Measurements from ENCODE around the gene TRIM28.
A peak's percentile ranks its signal among the peaks of the same experiment; 100 is the strongest.

The TRIM28 gene

GRCh38 chr19:58547323-58548312 is 3.8 kb downstream of the TRIM28 start:
- no peak for DNase-seq (ENCODE audit: low spot score in 2 of 2)
- peaks cover 6% of the 10 kb centered on the region for H3K27me3 Mint-ChIP-seq
- H3K36me3 Mint-ChIP-seq (ENCODE audit: insufficient read depth), result peaks cover 60% of the 10 kb centered on the region
- H3K27ac Mint-ChIP-seq (ENCODE audit: low read depth), result peak overlapping the region; percentile 44
- no peaks in the 10 kb centered on the region for H3K9me3 Mint-ChIP-seq
- H3K4me3 Mint-ChIP-seq, result no peak overlapping the region
- no peak for ATAC-seq (replicated peaks; ENCODE audit: extremely low read depth, poor library complexity, severe bottlenecking)
- H3K4me1 Mint-ChIP-seq, result peaks cover 35% of the 10 kb centered on the region

- peaks cover 39% of the 10 kb centered on the region for H3K4me1 Mint-ChIP-seq
- peak overlapping the region; percentile 53 for H3K27ac Mint-ChIP-seq (ENCODE audit: low read depth)
- H3K27me3 Mint-ChIP-seq, result no peaks in the 10 kb centered on the region
- ATAC-seq (replicated peaks; ENCODE audit: extremely low read depth, poor library complexity, severe bottlenecking) (no peak), DNase-seq (ENCODE audit: low spot score in 2 of 2) (no peak)
- H3K36me3 Mint-ChIP-seq (ENCODE audit: insufficient read depth), result peaks cover 59% of the 10 kb centered on the region
- no peak overlapping the region for H3K4me3 Mint-ChIP-seq
- H3K9me3 Mint-ChIP-seq, result no peaks in the 10 kb centered on the region
These were observed 5.2 kb downstream of the TRIM28 start for GRCh38 chr19:58548859-58549663.

- DNase-seq (ENCODE audit: low spot score in 2 of 2), result no peak
- Mint-ChIP-seq H3K27me3 (no peaks in the 10 kb centered on the region), H3K36me3 (ENCODE audit: insufficient read depth) (peaks cover 60% of the 10 kb centered on the region), H3K4me1 (peaks cover 43% of the 10 kb centered on the region), H3K9me3 (no peaks in the 10 kb centered on the region), H3K4me3 (no peak overlapping the region), H3K27ac (ENCODE audit: low read depth) (peak overlapping the region; percentile 53)
- no peak for ATAC-seq (replicated peaks; ENCODE audit: extremely low read depth, poor library complexity, severe bottlenecking)
These were observed 5.9 kb downstream of the TRIM28 start for GRCh38 chr19:58549664-58550361.

GRCh38 chr19:58550362-58551122 is 6.7 kb downstream of the TRIM28 start:
- peaks cover 59% of the 10 kb centered on the region for H3K36me3 Mint-ChIP-seq (ENCODE audit: insufficient read depth)
- DNase-seq (ENCODE audit: low spot score in 2 of 2), result no peak
- H3K4me1 Mint-ChIP-seq, result peaks cover 42% of the 10 kb centered on the region
- no peak for ATAC-seq (replicated peaks; ENCODE audit: extremely low read depth, poor library complexity, severe bottlenecking)
- peak overlapping the region; percentile 8 for H3K27ac Mint-ChIP-seq (ENCODE audit: low read depth)
- no peaks in the 10 kb centered on the region for H3K27me3 Mint-ChIP-seq
- no peaks in the 10 kb centered on the region for H3K9me3 Mint-ChIP-seq
- no peak overlapping the region for H3K4me3 Mint-ChIP-seq

GRCh38 chr19:58551123-58551497 is 7.2 kb downstream of the TRIM28 start:
- Mint-ChIP-seq H3K4me3 (no peak overlapping the region), H3K27me3 (no peaks in the 10 kb centered on the region), H3K27ac (ENCODE audit: low read depth) (peak overlapping the region; percentile 8), H3K4me1 (peaks cover 38% of the 10 kb centered on the region), H3K9me3 (no peaks in the 10 kb centered on the region), H3K36me3 (ENCODE audit: insufficient read depth) (peaks cover 56% of the 10 kb centered on the region)
- no peak for DNase-seq (ENCODE audit: low spot score in 2 of 2)
- no peak for ATAC-seq (replicated peaks; ENCODE audit: extremely low read depth, poor library complexity, severe bottlenecking)

- peaks cover 38% of the 10 kb centered on the region for H3K4me1 Mint-ChIP-seq
- H3K4me3 Mint-ChIP-seq, result no peak overlapping the region
These were observed 8.0 kb downstream of the TRIM28 start for GRCh38 chr19:58551577-58552471.

GRCh38 chr19:58552655-58553054 is 8.8 kb downstream of the TRIM28 start:
- Mint-ChIP-seq H3K4me3 (peak overlapping the region; percentile 90), H3K27me3 (no peaks in the 10 kb centered on the region), H3K27ac (ENCODE audit: low read depth) (no peak overlapping the region), H3K9me3 (no peaks in the 10 kb centered on the region), H3K36me3 (ENCODE audit: insufficient read depth) (peaks cover 51% of the 10 kb centered on the region), H3K4me1 (peaks cover 45% of the 10 kb centered on the region)
- no peak for ATAC-seq (replicated peaks; ENCODE audit: extremely low read depth, poor library complexity, severe bottlenecking)
- DNase-seq (ENCODE audit: low spot score in 2 of 2), result no peak

More at GRCh38 chr19:58551577-58552471, 8.0 kb downstream of the TRIM28 start:
- H3K27ac Mint-ChIP-seq (ENCODE audit: low read depth), result no peak overlapping the region
- H3K9me3 Mint-ChIP-seq, result no peaks in the 10 kb centered on the region
- DNase-seq (ENCODE audit: low spot score in 2 of 2), result no peak
- H3K36me3 Mint-ChIP-seq (ENCODE audit: insufficient read depth), result peaks cover 56% of the 10 kb centered on the region
- ATAC-seq (replicated peaks; ENCODE audit: extremely low read depth, poor library complexity, severe bottlenecking), result no peak
- H3K27me3 Mint-ChIP-seq, result no peaks in the 10 kb centered on the region

GRCh38 chr19:58553799-58554493 is 10.1 kb downstream of the TRIM28 start:
- Mint-ChIP-seq H3K27me3 (no peaks in the 10 kb centered on the region), H3K36me3 (ENCODE audit: insufficient read depth) (peaks cover 52% of the 10 kb centered on the region), H3K4me3 (peak overlapping the region; percentile 90), H3K27ac (ENCODE audit: low read depth) (peak overlapping the region; percentile 99), H3K9me3 (no peaks in the 10 kb centered on the region), H3K4me1 (peaks cover 56% of the 10 kb centered on the region)
- no peak for DNase-seq (ENCODE audit: low spot score in 2 of 2)
- ATAC-seq (replicated peaks; ENCODE audit: extremely low read depth, poor library complexity, severe bottlenecking), result no peak

- Mint-ChIP-seq H3K27ac (ENCODE audit: low read depth) (peak within 1 kb of the TSS; percentile 99), H3K27me3 (no peaks in the 10 kb centered on the region), H3K36me3 (ENCODE audit: insufficient read depth) (peaks cover 52% of the 10 kb centered on the region), H3K4me3 (peak within 1 kb of the TSS; percentile 96), H3K4me1 (peaks cover 64% of the 10 kb centered on the region), H3K9me3 (no peaks in the 10 kb centered on the region)
- ATAC-seq (replicated peaks; ENCODE audit: extremely low read depth, poor library complexity, severe bottlenecking) (peak; percentile 34), DNase-seq (ENCODE audit: low spot score in 2 of 2) (peak; percentile 96 to 97)
These were observed 10.9 kb downstream of the TRIM28 start, which contains the start of gene CHMP2A for GRCh38 chr19:58554494-58555368. Gene CHMP2A (minus strand): TSS chr19:58555105. CDS start chr19:58554212, 893 bp downstream.

- H3K27me3 Mint-ChIP-seq, result no peaks in the 10 kb centered on the region
- no peak for DNase-seq (ENCODE audit: low spot score in 2 of 2)
- H3K4me1 Mint-ChIP-seq, result peaks cover 70% of the 10 kb centered on the region
- peaks cover 47% of the 10 kb centered on the region for H3K36me3 Mint-ChIP-seq (ENCODE audit: insufficient read depth)
- H3K4me3 Mint-ChIP-seq, result peak overlapping the region; percentile 90
- peak overlapping the region; percentile 99 for H3K27ac Mint-ChIP-seq (ENCODE audit: low read depth)
- no peaks in the 10 kb centered on the region for H3K9me3 Mint-ChIP-seq
- peak; percentile 5 for ATAC-seq (replicated peaks; ENCODE audit: extremely low read depth, poor library complexity, severe bottlenecking)
These were observed 11.6 kb downstream of the TRIM28 start for GRCh38 chr19:58555369-58555885.

Data from central memory CD8-positive, alpha-beta T cell (primary cell).